KMS-11 (cell line): ENCODE data around the gene ANKRD31.

Experiments used
- H2AFZ ChIP-seq: fragments of 200-600 bp; sonication (generic); 2 replicates; pipeline ENCODE4 v1.6.1; 2016; ENCODE audit warnings: antibody characterized with exemption, mixed run types, low read depth
- H3K27ac ChIP-seq: fragments of 200-600 bp; sonication (generic); 2 replicates; pipeline ENCODE4 v1.6.1; 2016; ENCODE audit warnings: mild to moderate bottlenecking, mixed run types
- H3K27me3 ChIP-seq: fragments of 200-600 bp; sonication (generic); 2 replicates; pipeline ENCODE4 v1.6.1; 2017; ENCODE audit warnings: mild to moderate bottlenecking, low read depth, mixed run types, moderate library complexity; ENCODE audit not compliant: insufficient read depth
- H3K36me3 ChIP-seq: fragments of 200-600 bp; sonication (generic); 2 replicates; pipeline ENCODE4 v1.6.1; 2017; ENCODE audit warnings: mild to moderate bottlenecking, mixed run types; ENCODE audit not compliant: insufficient read depth
- H3K4me1 ChIP-seq: fragments of 200-600 bp; sonication (generic); 2 replicates; pipeline ENCODE4 v1.6.1; 2016; ENCODE audit warnings: mild to moderate bottlenecking, low read depth, mixed run types; ENCODE audit not compliant: poor library complexity, severe bottlenecking
- H3K4me2 ChIP-seq: fragments of 200-600 bp; sonication (generic); 2 replicates; pipeline ENCODE4 v1.7.0; 2016; ENCODE audit warnings: mild to moderate bottlenecking, mixed run types
- H3K4me3 ChIP-seq: fragments of 200-600 bp; sonication (generic); IDR thresholded peaks from 2 replicates; pipeline ENCODE4 v1.6.1; 2017; ENCODE audit warnings: low read depth, low read length, mixed read lengths; ENCODE audit not compliant: insufficient read depth
- H3K79me2 ChIP-seq: fragments of 200-600 bp; sonication (generic); 2 replicates; pipeline ENCODE4 v1.6.1; 2016; ENCODE audit warnings: low read depth, mixed run types; ENCODE audit not compliant: insufficient read depth
- H3K9ac ChIP-seq: fragments of 200-600 bp; sonication (generic); 2 replicates; pipeline ENCODE4 v1.6.1; 2016; ENCODE audit warnings: mild to moderate bottlenecking, mixed run types
- H4K20me1 ChIP-seq: fragments of 200-600 bp; sonication (generic); 2 replicates; pipeline ENCODE4 v1.6.1; 2016; ENCODE audit warnings: mild to moderate bottlenecking, mixed run types; ENCODE audit not compliant: insufficient read depth
- TF ChIP-seq, protein P1 (sequence below): fragments of 200-600 bp; sonication (generic); conservative IDR thresholded peaks from 2 replicates; pipeline ENCODE4 v1.6.1; 2017; ENCODE audit warnings: low read depth, mild to moderate bottlenecking, antibody characterized with exemption, low read length, moderate library complexity, mixed read lengths

ANKRD31 gene

DNA sequence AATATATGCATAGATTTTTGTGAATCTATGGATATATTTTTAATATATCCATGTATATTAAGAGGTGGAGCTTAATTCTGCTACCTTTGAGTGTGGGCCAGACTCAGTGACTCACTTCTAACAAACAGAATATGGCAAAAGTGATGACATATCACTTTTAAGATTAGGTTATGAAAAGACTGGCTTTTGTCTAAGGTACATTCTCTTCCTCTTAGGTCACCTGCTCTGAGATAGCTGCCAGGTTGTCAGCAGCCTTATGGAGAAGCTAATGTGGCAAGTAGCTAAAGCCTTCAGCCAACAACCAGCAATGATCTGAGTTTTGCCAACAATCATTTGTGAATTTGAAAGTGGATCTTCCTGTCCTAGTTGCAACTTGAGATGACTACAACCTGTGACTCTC lies 83.8 kb downstream of the ANKRD31 start:
- Histone ChIP-seq H3K9ac (no peak overlapping the region), H3K36me3 (no peaks in the 10 kb centered on the region), H4K20me1 (no peaks in the 10 kb centered on the region), H3K4me3 (no peak overlapping the region), H2AFZ (no peak overlapping the region), H3K4me1 (no peaks in the 10 kb centered on the region), H3K79me2 (no peaks in the 10 kb centered on the region), H3K27me3 (no peaks in the 10 kb centered on the region), H3K4me2 (no peak overlapping the region), H3K27ac (no peak overlapping the region)
- TF ChIP-seq, protein P1, sequence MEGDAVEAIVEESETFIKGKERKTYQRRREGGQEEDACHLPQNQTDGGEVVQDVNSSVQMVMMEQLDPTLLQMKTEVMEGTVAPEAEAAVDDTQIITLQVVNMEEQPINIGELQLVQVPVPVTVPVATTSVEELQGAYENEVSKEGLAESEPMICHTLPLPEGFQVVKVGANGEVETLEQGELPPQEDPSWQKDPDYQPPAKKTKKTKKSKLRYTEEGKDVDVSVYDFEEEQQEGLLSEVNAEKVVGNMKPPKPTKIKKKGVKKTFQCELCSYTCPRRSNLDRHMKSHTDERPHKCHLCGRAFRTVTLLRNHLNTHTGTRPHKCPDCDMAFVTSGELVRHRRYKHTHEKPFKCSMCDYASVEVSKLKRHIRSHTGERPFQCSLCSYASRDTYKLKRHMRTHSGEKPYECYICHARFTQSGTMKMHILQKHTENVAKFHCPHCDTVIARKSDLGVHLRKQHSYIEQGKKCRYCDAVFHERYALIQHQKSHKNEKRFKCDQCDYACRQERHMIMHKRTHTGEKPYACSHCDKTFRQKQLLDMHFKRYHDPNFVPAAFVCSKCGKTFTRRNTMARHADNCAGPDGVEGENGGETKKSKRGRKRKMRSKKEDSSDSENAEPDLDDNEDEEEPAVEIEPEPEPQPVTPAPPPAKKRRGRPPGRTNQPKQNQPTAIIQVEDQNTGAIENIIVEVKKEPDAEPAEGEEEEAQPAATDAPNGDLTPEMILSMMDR: no peak

DNA sequence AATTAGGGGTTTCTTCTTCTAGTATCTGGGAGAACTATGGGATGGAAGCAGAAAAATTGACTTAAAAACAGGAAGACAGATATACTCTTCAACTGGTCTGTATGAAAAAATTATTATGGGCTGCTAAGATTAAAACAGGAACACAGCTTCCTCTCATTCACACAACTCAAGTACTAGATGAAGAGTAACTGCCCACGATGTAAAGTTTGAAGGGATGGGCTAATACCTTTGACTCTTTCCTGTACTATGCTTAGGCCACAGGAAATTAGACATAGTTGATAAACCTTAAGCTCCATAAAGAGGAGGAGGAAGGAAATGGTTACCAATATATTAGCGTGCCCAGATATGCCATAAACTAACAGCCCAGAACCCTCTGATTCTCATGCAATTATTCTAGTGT lies 88.6 kb downstream of the ANKRD31 start:
- Histone ChIP-seq H3K9ac (no peak overlapping the region), H4K20me1 (no peaks in the 10 kb centered on the region), H3K79me2 (no peaks in the 10 kb centered on the region), H3K4me1 (no peaks in the 10 kb centered on the region), H3K27me3 (no peaks in the 10 kb centered on the region), H2AFZ (no peak overlapping the region), H3K4me2 (no peak overlapping the region), H3K36me3 (no peaks in the 10 kb centered on the region), H3K27ac (no peak overlapping the region), H3K4me3 (no peak overlapping the region)
- TF ChIP-seq, protein P1: no peak

DNA sequence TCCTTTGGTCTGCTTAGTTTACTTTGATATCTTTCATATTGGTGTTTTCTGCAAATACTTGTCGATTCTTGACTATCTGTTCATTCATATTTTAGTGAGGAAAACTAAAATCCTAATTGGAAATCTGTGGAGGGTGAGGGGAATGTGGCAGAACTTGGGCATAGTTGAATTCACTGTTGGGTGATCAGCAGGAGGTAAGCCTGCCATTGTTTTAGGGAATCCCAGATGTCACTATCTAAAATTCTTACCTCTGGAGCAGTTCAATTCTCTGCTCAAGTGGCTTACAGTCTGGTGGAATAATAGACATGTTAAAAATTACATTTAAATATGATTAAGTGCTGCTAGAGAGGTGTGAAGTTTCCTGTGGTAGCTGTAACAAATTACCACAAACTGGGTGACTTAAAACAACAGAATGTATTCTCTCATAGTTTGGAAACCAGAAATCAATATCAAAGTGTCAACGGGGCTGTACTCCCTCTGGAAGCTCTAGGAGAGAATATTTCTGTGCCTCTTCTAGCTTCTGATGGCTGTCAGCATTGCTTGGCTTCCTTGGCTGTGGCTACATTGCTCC lies 94.0 kb downstream of the ANKRD31 start:
- no peaks in the 10 kb centered on the region for H3K4me1 ChIP-seq
- no peaks in the 10 kb centered on the region for H3K27me3 ChIP-seq
- H4K20me1 ChIP-seq: no peaks in the 10 kb centered on the region
- no peak overlapping the region for H3K27ac ChIP-seq
- TF ChIP-seq, protein P1: no peak
- no peak overlapping the region for H2AFZ ChIP-seq
- H3K4me2 ChIP-seq: no peak overlapping the region
- H3K36me3 ChIP-seq: no peaks in the 10 kb centered on the region
- no peak overlapping the region for H3K9ac ChIP-seq
- no peak overlapping the region for H3K4me3 ChIP-seq
- H3K79me2 ChIP-seq: no peaks in the 10 kb centered on the region

DNA sequence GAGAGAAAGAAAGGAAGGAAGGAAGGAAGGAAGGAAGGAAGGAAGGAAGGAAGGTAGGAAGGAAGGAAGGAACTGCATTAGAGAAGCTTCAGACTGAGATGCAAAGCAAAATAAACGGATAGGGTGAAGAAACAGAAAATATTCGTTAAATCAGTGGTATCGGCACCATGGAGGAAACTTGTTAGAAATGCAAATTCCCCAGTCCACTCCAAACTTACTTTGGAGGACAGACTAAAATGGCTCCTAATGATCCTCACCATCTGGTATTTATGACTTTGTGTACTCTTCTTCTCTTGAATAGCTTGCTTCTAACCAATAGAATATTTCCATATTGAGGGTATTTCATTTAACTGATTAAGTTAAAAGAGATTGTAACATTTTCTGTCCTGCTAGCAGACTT lies 96.4 kb downstream of the ANKRD31 start:
- H3K79me2 ChIP-seq: no peaks in the 10 kb centered on the region

More for the DNA sequence above, 96.4 kb downstream of the ANKRD31 start:
- H3K27ac ChIP-seq: no peak overlapping the region
- TF ChIP-seq, protein P1: no peak
- no peaks in the 10 kb centered on the region for H3K36me3 ChIP-seq
- no peak overlapping the region for H3K4me2 ChIP-seq
- H3K4me1 ChIP-seq: no peaks in the 10 kb centered on the region
- H3K27me3 ChIP-seq: no peaks in the 10 kb centered on the region
- no peak overlapping the region for H3K9ac ChIP-seq
- H3K4me3 ChIP-seq: no peak overlapping the region
- no peak overlapping the region for H2AFZ ChIP-seq
- no peaks in the 10 kb centered on the region for H4K20me1 ChIP-seq
